ENCODE results near the gene BIRC6.

Gene BIRC6

DNA sequence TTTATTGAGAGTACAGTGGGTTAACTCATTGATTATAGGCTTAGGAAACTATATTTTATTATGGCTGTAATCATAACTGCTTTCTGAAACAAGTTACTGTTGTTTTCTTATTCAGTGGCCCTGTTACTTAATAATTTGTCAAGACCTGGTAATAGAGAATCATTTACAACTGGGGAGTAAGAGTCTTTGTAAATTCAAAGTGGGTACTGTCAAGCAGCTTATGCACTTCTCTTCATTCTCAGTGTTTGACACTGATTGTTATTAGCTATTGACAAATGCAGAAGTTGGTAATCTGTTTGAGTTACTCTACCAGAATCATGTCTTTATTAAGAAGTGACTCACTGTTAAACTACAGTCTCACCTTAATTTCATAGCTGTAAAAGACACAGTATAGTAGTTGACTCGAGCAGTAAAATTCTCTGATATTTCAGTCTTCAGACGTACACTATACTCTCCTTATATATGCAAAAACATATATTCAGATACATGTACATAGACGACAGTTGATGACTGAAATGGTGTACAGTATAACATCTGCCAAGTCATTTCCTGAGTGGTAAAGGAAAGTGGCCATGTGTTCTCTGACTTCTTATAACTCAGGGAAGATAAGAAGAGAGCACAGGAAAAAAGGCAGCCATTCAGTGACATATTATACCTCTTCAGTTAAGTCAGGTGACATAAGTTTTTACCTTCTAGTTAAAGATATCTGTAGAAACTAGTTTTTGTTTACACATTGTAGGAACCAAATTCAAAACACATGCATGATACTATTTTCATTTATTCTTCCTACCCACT, 235.0 kb downstream of the BIRC6 start:
- H3K36me3 ChIP-seq, result peaks cover 10% of the 10 kb centered on the region
- H3K27ac ChIP-seq, result no peak overlapping the region
- DNase-seq, result no peak
- no peak overlapping the region for H3K4me3 ChIP-seq (ENCODE audit: low read depth, low read length)
- no peak for TF ChIP-seq CTCF (IDR thresholded peaks at IDR 0.05; ENCODE audit: low read depth, low read length)
- no peaks in the 10 kb centered on the region for H3K27me3 ChIP-seq (ENCODE audit: insufficient read depth, low read depth, severe bottlenecking)
- H3K9me3 ChIP-seq (ENCODE audit: severe bottlenecking), result no peaks in the 10 kb centered on the region

DNA sequence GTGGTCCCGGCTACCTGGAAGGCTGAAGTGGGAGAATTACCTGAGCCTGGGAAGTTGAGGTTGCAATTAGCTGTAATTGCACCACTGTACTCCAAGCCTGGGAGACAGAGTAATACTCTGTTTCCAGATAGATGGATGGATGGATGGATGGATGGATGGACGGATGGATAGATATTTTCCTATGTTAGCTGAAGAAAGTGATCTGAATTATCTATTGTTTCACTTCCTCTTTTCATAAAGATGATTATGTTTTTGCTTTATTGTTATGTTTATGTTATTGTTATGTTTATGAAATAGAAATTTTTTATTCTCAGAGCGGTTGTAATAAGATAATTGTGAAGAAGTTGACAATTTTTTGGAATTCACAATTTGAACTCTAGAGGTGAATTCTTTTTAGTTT, 237.8 kb downstream of the BIRC6 start:
- peaks cover 15% of the 10 kb centered on the region for H3K36me3 ChIP-seq
- DNase-seq, result no peak
- TF ChIP-seq CTCF (IDR thresholded peaks at IDR 0.05; ENCODE audit: low read depth, low read length), result no peak
- no peaks in the 10 kb centered on the region for H3K9me3 ChIP-seq (ENCODE audit: severe bottlenecking)
- H3K27me3 ChIP-seq (ENCODE audit: insufficient read depth, low read depth, severe bottlenecking), result no peaks in the 10 kb centered on the region
- no peak overlapping the region for H3K27ac ChIP-seq
- H3K4me3 ChIP-seq (ENCODE audit: low read depth, low read length), result no peak overlapping the region

- H3K36me3 ChIP-seq, result peaks cover 68% of the 10 kb centered on the region
- H3K27ac ChIP-seq, result no peak overlapping the region
- H3K27me3 ChIP-seq (ENCODE audit: insufficient read depth, low read depth, severe bottlenecking), result no peaks in the 10 kb centered on the region
- no peak for TF ChIP-seq CTCF (IDR thresholded peaks at IDR 0.05; ENCODE audit: low read depth, low read length)
- no peak for DNase-seq
- no peak overlapping the region for H3K4me3 ChIP-seq (ENCODE audit: low read depth, low read length)
- no peaks in the 10 kb centered on the region for H3K9me3 ChIP-seq (ENCODE audit: severe bottlenecking)
These were observed 254.5 kb downstream of the BIRC6 start for GRCh38 chr2:32611366-32611765.

DNA sequence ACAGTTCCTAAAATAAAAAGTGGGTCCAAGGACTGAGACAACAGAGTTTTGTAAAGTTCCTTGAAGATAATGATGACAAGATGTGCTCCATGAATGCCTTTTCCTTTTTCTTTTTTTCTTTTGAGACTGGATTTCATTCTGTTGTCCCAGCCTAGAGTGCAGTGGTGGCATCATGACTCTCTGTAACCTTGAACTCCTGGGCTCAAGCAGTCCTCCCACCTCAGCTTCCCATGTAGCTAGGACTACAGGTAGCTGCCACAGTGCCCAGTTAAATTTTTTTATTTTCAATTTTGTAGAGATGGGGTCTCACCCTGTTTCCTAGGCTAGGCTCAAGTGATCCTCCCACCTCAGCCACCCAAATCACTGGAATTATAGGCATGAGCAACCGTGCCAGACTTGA, 254.9 kb downstream of the BIRC6 start:
- Histone ChIP-seq H3K27ac (no peak overlapping the region), H3K4me3 (ENCODE audit: low read depth, low read length) (no peak overlapping the region), H3K27me3 (ENCODE audit: insufficient read depth, low read depth, severe bottlenecking) (no peaks in the 10 kb centered on the region), H3K9me3 (ENCODE audit: severe bottlenecking) (no peaks in the 10 kb centered on the region), H3K36me3 (peaks cover 67% of the 10 kb centered on the region)
- no peak for TF ChIP-seq CTCF (IDR thresholded peaks at IDR 0.05; ENCODE audit: low read depth, low read length)
- no peak for DNase-seq

- H3K27me3 ChIP-seq (ENCODE audit: insufficient read depth, low read depth, severe bottlenecking), result no peaks in the 10 kb centered on the region
- no peak for TF ChIP-seq CTCF (IDR thresholded peaks at IDR 0.05; ENCODE audit: low read depth, low read length)
- no peaks in the 10 kb centered on the region for H3K9me3 ChIP-seq (ENCODE audit: severe bottlenecking)
- H3K4me3 ChIP-seq (ENCODE audit: low read depth, low read length), result no peak overlapping the region
- H3K36me3 ChIP-seq, result peaks cover 64% of the 10 kb centered on the region
- no peak for DNase-seq
- no peak overlapping the region for H3K27ac ChIP-seq
These were observed 257.3 kb downstream of the BIRC6 start for GRCh38 chr2:32614084-32614483.
